ENCODE measurements around the gene HJURP.

DNA sequence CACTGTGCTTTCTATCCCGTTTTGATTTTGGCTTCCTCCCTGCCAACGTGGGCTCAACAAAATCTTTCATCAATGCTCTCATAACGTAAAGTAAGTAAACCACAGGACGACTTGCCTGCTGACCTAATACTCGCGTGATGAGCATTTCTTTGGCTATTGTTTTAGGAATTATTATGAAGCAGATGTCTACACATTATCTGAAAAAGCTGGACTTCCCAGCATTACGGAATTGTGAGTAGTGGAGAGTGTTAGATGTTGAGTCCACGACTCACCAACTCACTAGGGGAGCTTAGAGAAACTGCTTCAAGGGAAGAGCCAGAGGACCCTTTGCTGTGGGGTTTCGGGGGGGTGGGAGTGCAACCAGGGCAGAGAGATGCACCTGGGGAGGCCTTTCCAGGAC lies 21.9 kb downstream of the HJURP start:
- no peak for TF ChIP-seq CEBPB (IDR thresholded peaks at IDR 0.05)
- TF ChIP-seq, protein P1, sequence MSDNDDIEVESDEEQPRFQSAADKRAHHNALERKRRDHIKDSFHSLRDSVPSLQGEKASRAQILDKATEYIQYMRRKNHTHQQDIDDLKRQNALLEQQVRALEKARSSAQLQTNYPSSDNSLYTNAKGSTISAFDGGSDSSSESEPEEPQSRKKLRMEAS (IDR thresholded peaks at IDR 0.05): no peak
- TF ChIP-seq, protein P2, sequence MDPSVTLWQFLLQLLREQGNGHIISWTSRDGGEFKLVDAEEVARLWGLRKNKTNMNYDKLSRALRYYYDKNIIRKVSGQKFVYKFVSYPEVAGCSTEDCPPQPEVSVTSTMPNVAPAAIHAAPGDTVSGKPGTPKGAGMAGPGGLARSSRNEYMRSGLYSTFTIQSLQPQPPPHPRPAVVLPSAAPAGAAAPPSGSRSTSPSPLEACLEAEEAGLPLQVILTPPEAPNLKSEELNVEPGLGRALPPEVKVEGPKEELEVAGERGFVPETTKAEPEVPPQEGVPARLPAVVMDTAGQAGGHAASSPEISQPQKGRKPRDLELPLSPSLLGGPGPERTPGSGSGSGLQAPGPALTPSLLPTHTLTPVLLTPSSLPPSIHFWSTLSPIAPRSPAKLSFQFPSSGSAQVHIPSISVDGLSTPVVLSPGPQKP (IDR thresholded peaks at IDR 0.05; ENCODE audit: low read depth, low read length): no peak
- TF ChIP-seq, protein P3, sequence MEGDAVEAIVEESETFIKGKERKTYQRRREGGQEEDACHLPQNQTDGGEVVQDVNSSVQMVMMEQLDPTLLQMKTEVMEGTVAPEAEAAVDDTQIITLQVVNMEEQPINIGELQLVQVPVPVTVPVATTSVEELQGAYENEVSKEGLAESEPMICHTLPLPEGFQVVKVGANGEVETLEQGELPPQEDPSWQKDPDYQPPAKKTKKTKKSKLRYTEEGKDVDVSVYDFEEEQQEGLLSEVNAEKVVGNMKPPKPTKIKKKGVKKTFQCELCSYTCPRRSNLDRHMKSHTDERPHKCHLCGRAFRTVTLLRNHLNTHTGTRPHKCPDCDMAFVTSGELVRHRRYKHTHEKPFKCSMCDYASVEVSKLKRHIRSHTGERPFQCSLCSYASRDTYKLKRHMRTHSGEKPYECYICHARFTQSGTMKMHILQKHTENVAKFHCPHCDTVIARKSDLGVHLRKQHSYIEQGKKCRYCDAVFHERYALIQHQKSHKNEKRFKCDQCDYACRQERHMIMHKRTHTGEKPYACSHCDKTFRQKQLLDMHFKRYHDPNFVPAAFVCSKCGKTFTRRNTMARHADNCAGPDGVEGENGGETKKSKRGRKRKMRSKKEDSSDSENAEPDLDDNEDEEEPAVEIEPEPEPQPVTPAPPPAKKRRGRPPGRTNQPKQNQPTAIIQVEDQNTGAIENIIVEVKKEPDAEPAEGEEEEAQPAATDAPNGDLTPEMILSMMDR (IDR thresholded peaks at IDR 0.05): no peak
- TF ChIP-seq, protein P4, sequence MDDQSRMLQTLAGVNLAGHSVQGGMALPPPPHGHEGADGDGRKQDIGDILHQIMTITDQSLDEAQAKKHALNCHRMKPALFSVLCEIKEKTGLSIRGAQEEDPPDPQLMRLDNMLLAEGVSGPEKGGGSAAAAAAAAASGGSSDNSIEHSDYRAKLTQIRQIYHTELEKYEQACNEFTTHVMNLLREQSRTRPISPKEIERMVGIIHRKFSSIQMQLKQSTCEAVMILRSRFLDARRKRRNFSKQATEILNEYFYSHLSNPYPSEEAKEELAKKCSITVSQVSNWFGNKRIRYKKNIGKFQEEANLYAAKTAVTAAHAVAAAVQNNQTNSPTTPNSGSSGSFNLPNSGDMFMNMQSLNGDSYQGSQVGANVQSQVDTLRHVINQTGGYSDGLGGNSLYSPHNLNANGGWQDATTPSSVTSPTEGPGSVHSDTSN (IDR thresholded peaks at IDR 0.05): no peak
